GM18526 (cell line): ENCODE measurements around the gene ZNF774.

Experiments used
- POLR2A ChIP-seq: IDR thresholded peaks from 3 replicates; pipeline ENCODE4 v1.6.1; 2011; ENCODE audit not compliant: insufficient read length; ENCODE audit errors: extremely low read depth

ZNF774 gene

GRCh38 chr15:90375071-90375470 is 23.0 kb downstream of the ZNF774 start:
- TF ChIP-seq POLR2A, result no peak

GRCh38 chr15:90376789-90377188 is 24.7 kb downstream of the ZNF774 start:
- TF ChIP-seq POLR2A, result no peak

- TF ChIP-seq POLR2A, result no peak
Measured at GRCh38 chr15:90379263-90379662, 27.2 kb downstream of the ZNF774 start.

GRCh38 chr15:90381515-90381914 is 29.4 kb downstream of the ZNF774 start:
- TF ChIP-seq POLR2A, result no peak

- no peak for TF ChIP-seq POLR2A
Measured at GRCh38 chr15:90382320-90382719, 30.2 kb downstream of the ZNF774 start.

GRCh38 chr15:90386221-90386620 is 34.1 kb downstream of the ZNF774 start:
- no peak for TF ChIP-seq POLR2A

GRCh38 chr15:90387534-90388461 is 35.7 kb downstream of the ZNF774 start, which contains the start of gene IQGAP1:
IQGAP1 (plus strand) TSS chr15:90388242; CDS start chr15:90388342, 100 bp downstream.
- TF ChIP-seq POLR2A, result peak; percentile 92

GRCh38 chr15:90388462-90389380 is 36.6 kb downstream of the ZNF774 start:
- no peak for TF ChIP-seq POLR2A

- no peak for TF ChIP-seq POLR2A
Measured at GRCh38 chr15:90389513-90389912, 37.4 kb downstream of the ZNF774 start.

- TF ChIP-seq POLR2A, result no peak
Measured at GRCh38 chr15:90393040-90393439, 41.0 kb downstream of the ZNF774 start.

GRCh38 chr15:90394074-90394473 is 42.0 kb downstream of the ZNF774 start:
- TF ChIP-seq POLR2A, result no peak

- TF ChIP-seq POLR2A, result no peak
Measured at GRCh38 chr15:90394748-90395442, 42.8 kb downstream of the ZNF774 start.

- TF ChIP-seq POLR2A, result no peak
Measured at GRCh38 chr15:90396321-90396720, 44.2 kb downstream of the ZNF774 start.

GRCh38 chr15:90400005-90400758 is 48.1 kb downstream of the ZNF774 start:
- no peak for TF ChIP-seq POLR2A

- TF ChIP-seq POLR2A, result no peak
Measured at GRCh38 chr15:90400759-90401314, 48.8 kb downstream of the ZNF774 start.

GRCh38 chr15:90401495-90401894 is 49.4 kb downstream of the ZNF774 start:
- TF ChIP-seq POLR2A, result no peak
